Calu3 (cell line): ENCODE measurements around the gene TOM1L2. TPM values are rescaled to one million over a fixed set of nuclear protein-coding genes. Genes with fewer than 3 reads are reported as not detected.

ENCODE experiments used
- BruUV-seq: library from RNA; stranded (reverse); fragments of 400-500 nt; replicated peaks from 2 replicates; lab custom pipeline; 2021; lab: Mats Ljungman, UMichigan
- CTCF ChIA-PET: fragments of 300-600 bp; sonication (Branson Sonifier 250); formaldehyde crosslinking; loops from one replicate; lab custom pipeline; 2022; ENCODE audit warnings: antibody characterized with exemption; lab: Charles Lee
- DNase-seq: peaks from one replicate; pipeline ENCODE4 v3.0.0; 2022
- H3K27ac Mint-ChIP-seq: one replicate; pipeline ENCODE4 v1.8.0; 2022; ENCODE audit warnings: mixed read lengths; ENCODE audit not compliant: unreplicated experiment
- H3K27me3 Mint-ChIP-seq: one replicate; pipeline ENCODE4 v1.8.0; 2022; ENCODE audit warnings: mixed read lengths; ENCODE audit not compliant: unreplicated experiment
- H3K36me3 Mint-ChIP-seq: one replicate; pipeline ENCODE4 v1.8.0; 2022; ENCODE audit warnings: mild to moderate bottlenecking, moderate library complexity, mixed read lengths; ENCODE audit not compliant: insufficient read depth, unreplicated experiment
- H3K4me1 Mint-ChIP-seq: one replicate; pipeline ENCODE4 v1.8.0; 2022; ENCODE audit warnings: mild to moderate bottlenecking, low read depth, mixed read lengths; ENCODE audit not compliant: unreplicated experiment
- H3K4me3 Mint-ChIP-seq: one replicate; pipeline ENCODE4 v1.8.0; 2022; ENCODE audit warnings: mild to moderate bottlenecking, low read depth, moderate library complexity, mixed read lengths; ENCODE audit not compliant: unreplicated experiment
- H3K9me3 Mint-ChIP-seq: one replicate; pipeline ENCODE4 v1.8.0; 2022; ENCODE audit warnings: low read depth, mixed read lengths; ENCODE audit not compliant: unreplicated experiment
- intact Hi-C: fragments of 100-400 bp; cut with micrococcal nuclease; formaldehyde crosslinking; loops from one replicate; pipeline ENCODE4 v1.10.0; 2022; ENCODE audit not compliant: unreplicated experiment
- total RNA-seq: library from RNA; stranded (reverse); gene quantifications from 2 replicates; pipeline ENCODE4 v1.2.3, GENCODE V29; 2022
- TF ChIP-seq, protein P1 (sequence below): fragments of 200-600 bp; IDR thresholded peaks from one replicate; pipeline ENCODE4 v1.8.0; 2022; ENCODE audit warnings: antibody characterized with exemption; ENCODE audit not compliant: unreplicated experiment

The TOM1L2 gene
- total RNA-seq, 1 experiment from 2014 or later, result 20.1 TPM

- no peak overlapping the region for H3K27ac Mint-ChIP-seq
- TF ChIP-seq, protein P1, sequence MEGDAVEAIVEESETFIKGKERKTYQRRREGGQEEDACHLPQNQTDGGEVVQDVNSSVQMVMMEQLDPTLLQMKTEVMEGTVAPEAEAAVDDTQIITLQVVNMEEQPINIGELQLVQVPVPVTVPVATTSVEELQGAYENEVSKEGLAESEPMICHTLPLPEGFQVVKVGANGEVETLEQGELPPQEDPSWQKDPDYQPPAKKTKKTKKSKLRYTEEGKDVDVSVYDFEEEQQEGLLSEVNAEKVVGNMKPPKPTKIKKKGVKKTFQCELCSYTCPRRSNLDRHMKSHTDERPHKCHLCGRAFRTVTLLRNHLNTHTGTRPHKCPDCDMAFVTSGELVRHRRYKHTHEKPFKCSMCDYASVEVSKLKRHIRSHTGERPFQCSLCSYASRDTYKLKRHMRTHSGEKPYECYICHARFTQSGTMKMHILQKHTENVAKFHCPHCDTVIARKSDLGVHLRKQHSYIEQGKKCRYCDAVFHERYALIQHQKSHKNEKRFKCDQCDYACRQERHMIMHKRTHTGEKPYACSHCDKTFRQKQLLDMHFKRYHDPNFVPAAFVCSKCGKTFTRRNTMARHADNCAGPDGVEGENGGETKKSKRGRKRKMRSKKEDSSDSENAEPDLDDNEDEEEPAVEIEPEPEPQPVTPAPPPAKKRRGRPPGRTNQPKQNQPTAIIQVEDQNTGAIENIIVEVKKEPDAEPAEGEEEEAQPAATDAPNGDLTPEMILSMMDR, result no peak
- no peaks in the 10 kb centered on the region for H3K27me3 Mint-ChIP-seq
- peaks cover 4% of the 10 kb centered on the region for H3K36me3 Mint-ChIP-seq
- CTCF ChIA-PET, result no interaction called here
- intact Hi-C loops, result no loop called here
- DNase-seq, result no peak
- no peak overlapping the region for H3K4me3 Mint-ChIP-seq
- peaks cover 11% of the 10 kb centered on the region for H3K4me1 Mint-ChIP-seq
- H3K9me3 Mint-ChIP-seq, result no peaks in the 10 kb centered on the region
- BruUV-seq, result no TSS peak
Measured at GRCh38 chr17:17897442-17897841, 74.8 kb downstream of the TOM1L2 start.

GRCh38 chr17:17896746-17897145, 75.5 kb downstream of the TOM1L2 start:
- no peak overlapping the region for H3K27ac Mint-ChIP-seq
- no peaks in the 10 kb centered on the region for H3K9me3 Mint-ChIP-seq
- intact Hi-C loops, result no loop called here
- no peak overlapping the region for H3K4me3 Mint-ChIP-seq
- no TSS peak for BruUV-seq
- H3K4me1 Mint-ChIP-seq, result peaks cover 11% of the 10 kb centered on the region
- CTCF ChIA-PET, result no interaction called here
- peaks cover 4% of the 10 kb centered on the region for H3K36me3 Mint-ChIP-seq
- no peak for DNase-seq
- no peaks in the 10 kb centered on the region for H3K27me3 Mint-ChIP-seq
- TF ChIP-seq, protein P1, result no peak

DNA sequence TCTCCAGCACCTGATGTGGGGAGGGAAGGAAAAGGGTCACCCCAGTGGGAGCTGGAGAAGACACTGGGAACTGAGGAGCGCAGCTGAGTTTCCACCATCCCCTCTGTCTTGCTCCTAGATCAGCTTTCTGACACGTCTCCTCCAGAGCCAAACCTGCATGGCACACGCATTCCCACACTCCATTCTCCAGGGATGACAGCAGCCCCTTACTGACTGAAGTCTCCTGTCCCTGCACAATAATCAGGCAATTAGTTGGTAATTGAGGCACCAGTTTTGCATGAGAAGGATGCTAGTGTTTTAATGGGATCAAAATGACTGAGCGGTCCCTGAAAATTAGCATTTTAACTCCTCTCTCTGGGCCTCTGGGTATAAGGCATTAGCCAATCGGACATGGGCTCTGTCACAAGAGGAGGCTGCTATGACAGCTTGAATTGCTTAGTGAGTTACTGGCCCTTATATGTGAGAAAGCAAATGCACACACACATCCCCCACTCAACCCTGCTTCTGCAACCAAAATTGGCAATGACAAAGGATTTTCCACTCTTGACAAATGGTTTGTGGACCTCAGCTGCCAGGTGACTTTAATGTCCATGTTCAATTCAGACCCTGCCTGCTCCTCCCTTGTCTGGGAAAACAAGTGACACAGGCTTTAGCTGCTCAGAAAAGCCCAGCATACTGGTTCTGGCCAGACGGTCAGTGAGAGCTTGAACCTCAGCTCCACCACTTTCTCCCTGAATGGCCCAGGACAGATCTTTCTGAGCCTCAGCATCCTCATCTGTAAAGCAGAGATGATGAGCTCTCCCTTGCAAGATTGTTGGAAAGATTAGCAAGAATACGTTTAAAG, 78.2 kb downstream of the TOM1L2 start:
- no peaks in the 10 kb centered on the region for H3K4me1 Mint-ChIP-seq
- BruUV-seq, result no TSS peak
- DNase-seq, result no peak
- no peak overlapping the region for H3K27ac Mint-ChIP-seq
- H3K9me3 Mint-ChIP-seq, result no peaks in the 10 kb centered on the region
- H3K36me3 Mint-ChIP-seq, result peaks cover 4% of the 10 kb centered on the region
- no peaks in the 10 kb centered on the region for H3K27me3 Mint-ChIP-seq
- CTCF ChIA-PET, result no interaction called here
- intact Hi-C loops, result no loop called here
- TF ChIP-seq, protein P1, result no peak
- no peak overlapping the region for H3K4me3 Mint-ChIP-seq

DNA sequence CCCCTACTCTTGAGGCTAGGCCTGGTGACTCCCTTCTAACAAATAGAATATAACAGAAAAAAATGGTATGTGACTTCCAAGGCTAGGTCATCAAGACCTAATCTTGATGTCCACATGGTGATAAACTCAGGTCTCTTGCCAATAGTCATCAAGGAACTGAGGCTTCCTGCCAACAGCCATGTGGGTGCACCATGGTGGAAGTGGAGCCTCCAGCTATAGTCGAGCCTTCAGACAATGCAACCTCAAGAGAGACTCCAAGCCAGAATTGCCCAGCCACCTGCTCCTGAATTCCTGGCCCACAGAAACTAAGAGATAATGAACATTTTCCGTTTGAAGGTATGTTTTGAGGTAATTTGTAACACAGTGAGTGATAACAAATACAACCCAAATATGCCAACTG, 79.5 kb downstream of the TOM1L2 start:
- Mint-ChIP-seq H3K27me3 (no peaks in the 10 kb centered on the region), H3K36me3 (peaks cover 4% of the 10 kb centered on the region), H3K27ac (no peak overlapping the region), H3K4me1 (no peaks in the 10 kb centered on the region), H3K4me3 (no peak overlapping the region), H3K9me3 (no peaks in the 10 kb centered on the region)
- TF ChIP-seq, protein P1, result no peak
- CTCF ChIA-PET, result no interaction called here
- intact Hi-C loops, result no loop called here
- DNase-seq, result no peak
- BruUV-seq, result no TSS peak
